Ascending aorta (tissue), 2 donors: ENCODE data around the gene TTC14. TPM values are rescaled to one million over a fixed set of nuclear protein-coding genes. Genes with fewer than 3 reads are reported as not detected.

ENCODE experiments used
- DNase-seq, 2 donors: peaks; one replicate each; pipeline ENCODE4 v3.0.0-alpha.2; 2019; ENCODE audit warnings: low spot score in 2 of 2
- H3K27ac ChIP-seq, 2 donors: fragments of 200-600 bp; sonication (generic); one replicate each; pipeline ENCODE4 v1.5.1; 2016 to 2017; ENCODE audit warnings: mild to moderate bottlenecking in 1 of 2
- H3K27me3 ChIP-seq: fragments of 200-600 bp; sonication (generic); one replicate; pipeline ENCODE4 v1.5.1; 2017
- H3K36me3 ChIP-seq, 2 donors: fragments of 200-600 bp; sonication (generic); one replicate each; pipeline ENCODE4 v1.5.1; 2016
- H3K4me1 ChIP-seq, 2 donors: fragments of 200-600 bp; sonication (generic); one replicate each; pipeline ENCODE4 v1.5.1; 2016 to 2017; ENCODE audit warnings: mild to moderate bottlenecking in 1 of 2
- H3K4me3 ChIP-seq, 2 donors: fragments of 200-600 bp; sonication (generic); one replicate each; pipeline ENCODE4 v1.5.1; 2016 to 2017; ENCODE audit warnings: mild to moderate bottlenecking in 1 of 2
- H3K9me3 ChIP-seq, 2 donors: fragments of 200-600 bp; sonication (generic); one replicate each; pipeline ENCODE4 v1.5.1; 2016
- CTCF ChIP-seq, 3 experiments: fragments of 200-600 bp in 2 of 3; fragments of 450-650 bp in 1 of 3; sonication (generic) in 2 of 3; IDR thresholded peaks; one replicate each; pipeline ENCODE4 v1.5.1; 2016 to 2019; ENCODE audit warnings: antibody characterized with exemption in 3 of 3, mild to moderate bottlenecking in 1 of 3, moderate library complexity in 1 of 3
- intact Hi-C: fragments of 100-400 bp; cut with DNase I; formaldehyde crosslinking; loops from one replicate; pipeline ENCODE4 v1.15.1; 2023
- total RNA-seq: library from RNA; depleted of rRNA; stranded (reverse); fragments of >200 nt; gene quantifications from one replicate; pipeline ENCODE4 v1.1.0, GENCODE V29; 2016

Gene TTC14
- total RNA-seq, 1 donor from 2014 or later, result 20.6 TPM

GRCh38 chr3:180633722-180634121 lies 31.8 kb downstream of the TTC14 start:
- intact Hi-C loops, result no loop called here
- TF ChIP-seq CTCF (IDR thresholded peaks at IDR 0.05), result no peak
- no peaks in the 10 kb centered on the region for H3K4me1 ChIP-seq

GRCh38 chr3:180640987-180641386 lies 39.0 kb downstream of the TTC14 start:
- Histone ChIP-seq H3K4me1 (no peaks in the 10 kb centered on the region), H3K27ac (no peak overlapping the region), H3K9me3 (no peaks in the 10 kb centered on the region), H3K4me3 (no peak overlapping the region), H3K36me3 (no peaks in the 10 kb centered on the region), H3K27me3 (no peaks in the 10 kb centered on the region)
- intact Hi-C loops, result no loop called here
- DNase-seq, result no peak
- no peak for TF ChIP-seq CTCF (IDR thresholded peaks at IDR 0.05)

More at GRCh38 chr3:180633722-180634121, 31.8 kb downstream of the TTC14 start:
- DNase-seq, result no peak
- H3K4me3 ChIP-seq, result no peak overlapping the region
- no peaks in the 10 kb centered on the region for H3K27me3 ChIP-seq
- no peaks in the 10 kb centered on the region for H3K9me3 ChIP-seq
- H3K36me3 ChIP-seq, result no peaks in the 10 kb centered on the region
- no peak overlapping the region for H3K27ac ChIP-seq

- H3K4me3 ChIP-seq, result no peak overlapping the region
- H3K27ac ChIP-seq, result no peak overlapping the region
- no peaks in the 10 kb centered on the region for H3K9me3 ChIP-seq
- no peak for TF ChIP-seq CTCF (IDR thresholded peaks at IDR 0.05)
- intact Hi-C loops, result no loop called here
- no peaks in the 10 kb centered on the region for H3K27me3 ChIP-seq
- DNase-seq, result no peak
- no peaks in the 10 kb centered on the region for H3K36me3 ChIP-seq
- no peaks in the 10 kb centered on the region for H3K4me1 ChIP-seq
These were observed 44.3 kb downstream of the TTC14 start for GRCh38 chr3:180646187-180646790.

GRCh38 chr3:180656406-180656805 lies 54.4 kb downstream of the TTC14 start:
- no peaks in the 10 kb centered on the region for H3K27me3 ChIP-seq
- no peak for TF ChIP-seq CTCF (IDR thresholded peaks at IDR 0.05)
- no peaks in the 10 kb centered on the region for H3K9me3 ChIP-seq
- H3K27ac ChIP-seq, result no peak overlapping the region
- no peak for DNase-seq
- intact Hi-C loops, result no loop called here
- H3K36me3 ChIP-seq, result no peaks in the 10 kb centered on the region
- no peak overlapping the region for H3K4me3 ChIP-seq
- H3K4me1 ChIP-seq, result no peaks in the 10 kb centered on the region

GRCh38 chr3:180657094-180657493 lies 55.1 kb downstream of the TTC14 start:
- Histone ChIP-seq H3K36me3 (no peaks in the 10 kb centered on the region), H3K4me1 (no peaks in the 10 kb centered on the region), H3K27ac (no peak overlapping the region), H3K4me3 (no peak overlapping the region), H3K27me3 (no peaks in the 10 kb centered on the region), H3K9me3 (no peaks in the 10 kb centered on the region)
- no peak for DNase-seq
- intact Hi-C loops, result no loop called here
- no peak for TF ChIP-seq CTCF (IDR thresholded peaks at IDR 0.05)

Other genes starting within 250 kb of the TTC14 start
- not detected for gene CCDC39, start 77.3 kb downstream of the TTC14 start, total RNA-seq